Trophoblast cell (in vitro differentiated cells and primary cell): ENCODE results near the gene ABHD16B.
A peak's percentile ranks its signal among the peaks of the same experiment; 100 is the strongest.
"Not testable (repeated sequence)": the region's sequence is repeated elsewhere in the genome, so short reads cannot be mapped to it uniquely, and the experiment has no call there.

Experiments used
- DNase-seq, 2 donors: peaks; one replicate each; pipeline ENCODE4 v3.0.0-alpha.2; 2016
- H2AFZ ChIP-seq: 2 replicates; pipeline ENCODE4 v1.6.1; 2013; ENCODE audit warnings: low read length, moderate library complexity, mild to moderate bottlenecking; ENCODE audit not compliant: insufficient read depth, poor library complexity
- H2AK5ac ChIP-seq: 2 replicates; pipeline ENCODE4 v1.6.1; 2013; ENCODE audit warnings: mild to moderate bottlenecking, low read length
- H2BK120ac ChIP-seq: 2 replicates; pipeline ENCODE4 v1.6.1; 2013; ENCODE audit warnings: low read length, mild to moderate bottlenecking, moderate library complexity; ENCODE audit not compliant: insufficient read depth, poor library complexity
- H2BK12ac ChIP-seq: 2 replicates; pipeline ENCODE4 v1.6.1; 2013; ENCODE audit warnings: mild to moderate bottlenecking, low read length, moderate library complexity
- H2BK5ac ChIP-seq: 2 replicates; pipeline ENCODE4 v1.6.1; 2013; ENCODE audit warnings: low read length, low read depth, moderate library complexity, mild to moderate bottlenecking; ENCODE audit not compliant: poor library complexity
- H3K14ac ChIP-seq: 2 replicates; pipeline ENCODE4 v1.6.1; 2013; ENCODE audit warnings: mild to moderate bottlenecking, low read length
- H3K18ac ChIP-seq: 2 replicates; pipeline ENCODE4 v1.6.1; 2013; ENCODE audit warnings: mild to moderate bottlenecking, low read length
- H3K23ac ChIP-seq: 2 replicates; pipeline ENCODE4 v1.6.1; 2013; ENCODE audit warnings: low read length
- H3K27ac ChIP-seq: 2 replicates; pipeline ENCODE4 v1.5.1; 2013; ENCODE audit warnings: low read depth, mild to moderate bottlenecking, inconsistent platforms, low read length, moderate library complexity
- H3K27me3 ChIP-seq: 2 replicates; pipeline ENCODE4 v1.6.1; 2013; ENCODE audit warnings: inconsistent platforms, mild to moderate bottlenecking, low read length, moderate library complexity; ENCODE audit not compliant: insufficient read depth
- H3K36me3 ChIP-seq, 2 experiments: 1 replicate in 1 of 2; 2 replicates in 1 of 2; pipeline ENCODE4 v1.6.1; 2013; ENCODE audit warnings: low read length in 2 of 2, mild to moderate bottlenecking in 2 of 2, moderate library complexity in 1 of 2; ENCODE audit not compliant: insufficient read depth in 2 of 2, control insufficient read depth in 1 of 2
- H3K4ac ChIP-seq: 2 replicates; pipeline ENCODE4 v1.6.1; 2013; ENCODE audit warnings: low read depth, mild to moderate bottlenecking, low read length, moderate library complexity
- H3K4me1 ChIP-seq, 2 experiments: 1 replicate in 1 of 2; 2 replicates in 1 of 2; pipeline ENCODE4 v1.6.1; 2013; ENCODE audit warnings: low read length in 2 of 2, mild to moderate bottlenecking in 2 of 2, moderate library complexity in 1 of 2; ENCODE audit not compliant: insufficient read depth in 2 of 2, control insufficient read depth in 1 of 2
- H3K4me2 ChIP-seq: 2 replicates; pipeline ENCODE4 v1.6.1; 2013; ENCODE audit warnings: inconsistent platforms, mild to moderate bottlenecking, low read length, moderate library complexity
- H3K4me3 ChIP-seq: 2 replicates; pipeline ENCODE4 v1.5.1; 2013; ENCODE audit warnings: mild to moderate bottlenecking, low read depth, low read length, inconsistent platforms
- H3K79me1 ChIP-seq: one replicate; pipeline ENCODE4 v1.6.1; 2013; ENCODE audit warnings: low read length
- H3K79me2 ChIP-seq: 2 replicates; pipeline ENCODE4 v1.6.1; 2013; ENCODE audit warnings: low read length, mild to moderate bottlenecking; ENCODE audit not compliant: control insufficient read depth, insufficient read depth, poor library complexity
- H3K9ac ChIP-seq: 2 replicates; pipeline ENCODE4 v1.6.1; 2013; ENCODE audit warnings: mild to moderate bottlenecking, low read length
- H3K9me3 ChIP-seq: 2 replicates; pipeline ENCODE4 v1.6.1; 2013; ENCODE audit warnings: low read depth, mild to moderate bottlenecking, control low read depth, inconsistent platforms, low read length; ENCODE audit not compliant: insufficient read depth
- H4K12ac ChIP-seq: 2 replicates; pipeline ENCODE4 v1.6.1; 2013; ENCODE audit warnings: low read depth, mild to moderate bottlenecking, low read length, moderate library complexity
- H4K8ac ChIP-seq: 2 replicates; pipeline ENCODE4 v1.6.1; 2013; ENCODE audit warnings: low read depth, mild to moderate bottlenecking, low read length, moderate library complexity
- H4K91ac ChIP-seq: one replicate; pipeline ENCODE4 v1.6.1; 2013; ENCODE audit warnings: low read depth, mild to moderate bottlenecking, low read length, moderate library complexity
- WGBS: extraction: QIAGEN DNeasy Blood & Tissue Kit; methylation state at CpG from one replicate; pipeline ENCODE4 v1.1.7; 2013; ENCODE audit warnings: missing lambda C conversion rate; ENCODE audit not compliant: insufficient read length, insufficient coverage; ENCODE audit errors: extremely low coverage; 5-methylcytosine and 5-hydroxymethylcytosine counted together

The ABHD16B gene

DNA sequence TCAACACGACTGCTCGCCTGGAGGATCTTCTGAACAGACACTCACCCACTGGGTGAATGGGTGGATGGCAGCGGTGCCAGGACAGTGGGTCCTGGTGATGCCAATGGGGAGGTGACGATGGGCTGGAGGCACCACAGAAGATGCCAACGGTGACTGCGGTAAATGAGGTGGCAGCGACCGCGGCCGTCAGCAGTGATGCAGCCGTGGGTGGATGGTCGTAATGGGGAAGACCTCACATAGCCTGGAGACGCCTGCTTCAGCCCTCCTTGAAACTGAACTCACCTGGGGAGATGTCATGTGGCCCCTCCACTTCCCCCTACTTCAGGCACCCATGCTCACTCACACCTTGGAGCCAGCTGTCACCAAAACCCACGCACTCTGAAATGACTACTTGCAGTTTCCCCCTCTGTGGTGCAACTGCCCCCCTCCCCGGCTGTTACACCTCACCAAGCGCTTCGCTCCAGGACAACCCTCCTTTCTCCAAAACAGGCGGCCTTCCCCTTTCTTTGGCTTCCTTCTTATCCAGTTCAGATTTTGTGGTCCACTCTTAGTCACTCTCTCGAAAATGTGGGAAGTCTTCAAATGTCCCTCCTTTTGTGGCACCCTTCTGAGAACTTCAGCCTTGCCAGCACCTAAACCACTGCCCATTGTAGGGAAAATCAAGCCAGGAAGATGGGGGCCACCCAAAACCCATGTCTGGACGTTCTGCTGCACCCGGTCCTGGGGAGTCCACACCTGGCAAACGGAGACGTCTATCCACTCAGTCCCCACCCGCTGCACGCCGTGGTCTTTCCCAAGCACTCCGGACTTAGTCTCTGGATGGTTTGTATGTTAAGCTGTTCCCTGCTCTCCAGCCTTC is 10.4 kb upstream of the ABHD16B start:
- Histone ChIP-seq H4K12ac (no peak overlapping the region), H3K9ac (no peak overlapping the region), H3K36me3 (no peaks in the 10 kb centered on the region), H2AK5ac (no peak overlapping the region), H3K79me1 (peaks cover 35% of the 10 kb centered on the region), H3K79me2 (no peaks in the 10 kb centered on the region), H3K9me3 (peaks cover 3% of the 10 kb centered on the region), H2BK120ac (no peak overlapping the region), H2BK5ac (no peak overlapping the region), H4K8ac (no peak overlapping the region), H4K91ac (no peak overlapping the region), H3K27ac (no peak overlapping the region), H3K14ac (no peak overlapping the region), H2AFZ (no peak overlapping the region), H3K4ac (no peak overlapping the region), H3K23ac (no peak overlapping the region), H3K18ac (no peak overlapping the region), H3K27me3 (no peaks in the 10 kb centered on the region), H3K4me3 (no peak overlapping the region), H2BK12ac (no peak overlapping the region), H3K4me1 (peaks cover 40 to 47% of the 10 kb centered on the region in 2 experiments), H3K4me2 (no peak overlapping the region)
- no CpG with 5 or more reads among the region's 27 CpGs for WGBS
- no peak for DNase-seq

DNA sequence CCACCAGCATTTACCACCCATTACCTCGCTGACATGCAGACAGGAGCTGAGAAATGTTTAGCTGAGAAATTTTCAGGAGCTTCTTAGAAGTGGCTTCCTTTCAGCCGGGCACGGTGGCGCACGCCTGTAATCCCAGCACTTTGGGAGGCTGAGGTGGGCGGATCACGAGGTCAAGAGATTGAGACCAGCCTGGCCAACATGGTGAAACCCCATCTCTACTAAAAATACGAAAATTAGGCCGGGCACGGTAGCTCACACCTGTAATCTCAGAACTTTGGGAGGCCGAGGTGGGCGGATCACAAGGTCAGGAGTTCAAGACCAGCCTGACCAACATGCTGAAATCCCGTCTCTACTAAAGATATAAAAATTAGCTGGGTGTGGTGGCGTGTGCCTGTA is 9.8 kb upstream of the ABHD16B start:
- no CpG with 5 or more reads among the region's 14 CpGs for WGBS
- H3K79me2 ChIP-seq, H3K36me3 ChIP-seq, H4K91ac ChIP-seq, H2AFZ ChIP-seq, DNase-seq, H3K4ac ChIP-seq, H2BK120ac ChIP-seq, H4K12ac ChIP-seq, H3K4me3 ChIP-seq, H3K4me2 ChIP-seq, H3K18ac ChIP-seq, H3K14ac ChIP-seq, H2AK5ac ChIP-seq, H2BK12ac ChIP-seq, H2BK5ac ChIP-seq, H3K23ac ChIP-seq, H3K9me3 ChIP-seq, H4K8ac ChIP-seq, H3K27me3 ChIP-seq, H3K9ac ChIP-seq, H3K27ac ChIP-seq: not testable (repeated sequence)
- H3K4me1 ChIP-seq = peaks cover 36 to 45% of the 10 kb centered on the region in 2 experiments
- H3K79me1 ChIP-seq = peaks cover 31% of the 10 kb centered on the region

DNA sequence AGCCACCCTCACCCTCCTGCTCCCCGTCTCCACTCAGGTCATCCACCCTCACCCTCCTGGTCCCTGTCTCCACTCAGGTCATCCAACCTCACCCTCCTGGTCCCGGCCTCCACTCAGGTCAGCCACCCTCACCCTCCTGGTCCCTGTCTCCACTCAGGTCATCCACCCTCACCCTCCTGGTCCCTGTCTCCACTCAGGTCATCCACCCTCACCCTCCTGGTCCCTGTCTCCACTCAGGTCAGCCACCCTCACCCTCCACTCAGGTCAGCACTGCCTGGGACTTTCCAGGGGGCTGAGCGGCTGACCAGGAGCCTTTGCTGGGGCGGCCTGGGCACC is 7.6 kb upstream of the ABHD16B start:
- Histone ChIP-seq H3K4me1 (peaks cover 31 to 38% of the 10 kb centered on the region in 2 experiments), H4K8ac (peak overlapping the region; percentile 82), H4K91ac (peak overlapping the region; percentile 53), H3K14ac (peak overlapping the region; percentile 82), H3K79me1 (peaks cover 21% of the 10 kb centered on the region), H2AK5ac (peak overlapping the region; percentile 2)
- not testable (repeated sequence) for H4K12ac ChIP-seq, H3K36me3 ChIP-seq, H3K4me2 ChIP-seq, H3K4ac ChIP-seq, H3K27me3 ChIP-seq, H2AFZ ChIP-seq, H3K27ac ChIP-seq, H3K9me3 ChIP-seq, H3K79me2 ChIP-seq, DNase-seq, H3K9ac ChIP-seq, H3K4me3 ChIP-seq, H3K23ac ChIP-seq, H2BK5ac ChIP-seq, H2BK12ac ChIP-seq, H3K18ac ChIP-seq, H2BK120ac ChIP-seq
- no CpG with 5 or more reads among the region's 4 CpGs for WGBS

DNA sequence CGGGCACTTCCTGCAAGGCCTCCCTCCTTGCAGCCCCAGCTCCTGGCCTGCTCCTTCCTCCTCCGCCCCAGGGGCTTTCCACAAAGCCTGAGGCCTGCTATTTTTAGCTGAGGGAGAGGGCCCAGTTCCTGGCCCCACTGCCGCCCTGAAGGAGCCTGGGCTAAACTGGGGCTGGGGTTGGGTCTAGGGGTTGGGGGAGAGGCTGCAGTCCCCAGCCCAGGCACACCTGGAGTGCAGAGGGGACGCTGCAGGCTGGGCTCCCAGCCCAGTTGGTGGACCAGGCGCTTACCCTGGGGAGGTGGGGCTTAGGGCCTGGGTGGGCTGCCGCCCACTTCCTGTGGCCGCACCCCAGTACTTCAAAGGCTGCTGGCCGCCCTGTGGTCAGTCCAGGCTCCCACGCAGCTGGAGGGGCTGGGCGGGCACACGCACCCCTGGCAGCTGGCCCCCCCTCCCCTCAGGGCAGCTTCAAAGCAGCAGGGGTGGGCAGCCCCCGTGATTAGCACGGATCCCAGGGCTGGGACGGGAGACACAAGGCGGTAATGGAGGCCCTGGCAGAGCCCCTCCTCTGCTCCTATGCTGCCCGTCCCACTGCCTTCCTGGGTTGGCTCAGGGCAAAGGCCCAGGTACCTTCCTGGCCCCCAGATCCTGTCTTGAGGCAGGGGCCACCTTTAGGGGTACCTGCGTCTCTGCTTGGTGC is 7.1 kb upstream of the ABHD16B start:
- WGBS = no CpG with 5 or more reads among the region's 17 CpGs
- Histone ChIP-seq H3K14ac (peak overlapping the region; percentile 82), H3K36me3 (no peaks in the 10 kb centered on the region), H3K79me2 (no peaks in the 10 kb centered on the region), H2BK5ac (peak overlapping the region; percentile 14), H3K4me3 (no peak overlapping the region), H3K27me3 (no peaks in the 10 kb centered on the region), H3K18ac (peak overlapping the region; percentile 23), H4K12ac (peak overlapping the region; percentile 47), H2AK5ac (peak overlapping the region; percentile 20), H3K4me1 (peaks cover 36 to 43% of the 10 kb centered on the region in 2 experiments), H2BK12ac (peak overlapping the region; percentile 78), H4K8ac (peak overlapping the region; percentile 82), H4K91ac (peak overlapping the region; percentile 53), H3K4ac (peak overlapping the region; percentile 10), H3K9ac (no peak overlapping the region), H2AFZ (peak overlapping the region; percentile 57), H3K9me3 (peaks cover 3% of the 10 kb centered on the region), H3K79me1 (peaks cover 21% of the 10 kb centered on the region), H2BK120ac (peak overlapping the region; percentile 23), H3K23ac (no peak overlapping the region), H3K4me2 (no peak overlapping the region), H3K27ac (no peak overlapping the region)
- no peak for DNase-seq
